Astrocyte (in vitro differentiated cells and primary cell): ENCODE data around the gene PIK3R3.

Experiments used
- EZH2 ChIP-seq: IDR thresholded peaks from 2 replicates; pipeline ENCODE4 v1.6.1; 2012; ENCODE audit warnings: mild to moderate bottlenecking, low read length, inconsistent platforms; ENCODE audit not compliant: insufficient read depth
- TF ChIP-seq, protein P1 (sequence below): IDR thresholded peaks from 2 replicates; pipeline ENCODE4 v1.5.1; 2011; ENCODE audit warnings: low read depth, mild to moderate bottlenecking, inconsistent platforms, low read length, moderate library complexity; ENCODE audit not compliant: insufficient read depth

DNA sequence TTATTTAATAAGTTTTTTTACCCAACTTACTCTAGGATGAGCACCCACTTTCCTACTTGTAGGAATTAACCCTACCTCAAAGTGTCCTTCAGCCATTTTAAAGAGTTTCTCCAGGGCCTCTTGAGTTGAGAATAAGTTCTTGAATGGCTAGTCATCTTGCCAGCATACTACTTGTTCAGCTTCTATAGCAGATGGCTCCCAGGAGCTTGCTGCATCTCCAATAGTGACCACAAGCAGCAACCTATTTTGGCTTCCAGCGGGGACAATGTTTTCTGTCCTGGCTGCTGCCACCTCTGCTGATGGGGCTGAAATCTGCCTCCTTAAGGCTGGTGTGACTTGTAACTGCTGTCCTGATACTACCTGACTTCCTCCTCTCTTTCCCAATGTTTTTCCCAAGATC, 20.8 kb upstream of the PIK3R3 start:
- TF ChIP-seq, protein P1, sequence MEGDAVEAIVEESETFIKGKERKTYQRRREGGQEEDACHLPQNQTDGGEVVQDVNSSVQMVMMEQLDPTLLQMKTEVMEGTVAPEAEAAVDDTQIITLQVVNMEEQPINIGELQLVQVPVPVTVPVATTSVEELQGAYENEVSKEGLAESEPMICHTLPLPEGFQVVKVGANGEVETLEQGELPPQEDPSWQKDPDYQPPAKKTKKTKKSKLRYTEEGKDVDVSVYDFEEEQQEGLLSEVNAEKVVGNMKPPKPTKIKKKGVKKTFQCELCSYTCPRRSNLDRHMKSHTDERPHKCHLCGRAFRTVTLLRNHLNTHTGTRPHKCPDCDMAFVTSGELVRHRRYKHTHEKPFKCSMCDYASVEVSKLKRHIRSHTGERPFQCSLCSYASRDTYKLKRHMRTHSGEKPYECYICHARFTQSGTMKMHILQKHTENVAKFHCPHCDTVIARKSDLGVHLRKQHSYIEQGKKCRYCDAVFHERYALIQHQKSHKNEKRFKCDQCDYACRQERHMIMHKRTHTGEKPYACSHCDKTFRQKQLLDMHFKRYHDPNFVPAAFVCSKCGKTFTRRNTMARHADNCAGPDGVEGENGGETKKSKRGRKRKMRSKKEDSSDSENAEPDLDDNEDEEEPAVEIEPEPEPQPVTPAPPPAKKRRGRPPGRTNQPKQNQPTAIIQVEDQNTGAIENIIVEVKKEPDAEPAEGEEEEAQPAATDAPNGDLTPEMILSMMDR = no peak
- TF ChIP-seq EZH2 = no peak
